SW480 (cell line): ENCODE data around the gene TCF15.
"Not testable (repeated sequence)": the region's sequence is repeated elsewhere in the genome, so short reads cannot be mapped to it uniquely, and the experiment has no call there.

Source experiments
- DNase-seq: peaks from one replicate; pipeline ENCODE4 v3.0.0-alpha.2; 2016; ENCODE audit warnings: low spot score

The TCF15 gene

GRCh38 chr20:642013-642397 lies 31.9 kb upstream of the TCF15 start:
- DNase-seq, result not testable (repeated sequence)

- DNase-seq, result peak; percentile 52
Measured at GRCh38 chr20:641516-641875, 31.4 kb upstream of the TCF15 start.

DNA sequence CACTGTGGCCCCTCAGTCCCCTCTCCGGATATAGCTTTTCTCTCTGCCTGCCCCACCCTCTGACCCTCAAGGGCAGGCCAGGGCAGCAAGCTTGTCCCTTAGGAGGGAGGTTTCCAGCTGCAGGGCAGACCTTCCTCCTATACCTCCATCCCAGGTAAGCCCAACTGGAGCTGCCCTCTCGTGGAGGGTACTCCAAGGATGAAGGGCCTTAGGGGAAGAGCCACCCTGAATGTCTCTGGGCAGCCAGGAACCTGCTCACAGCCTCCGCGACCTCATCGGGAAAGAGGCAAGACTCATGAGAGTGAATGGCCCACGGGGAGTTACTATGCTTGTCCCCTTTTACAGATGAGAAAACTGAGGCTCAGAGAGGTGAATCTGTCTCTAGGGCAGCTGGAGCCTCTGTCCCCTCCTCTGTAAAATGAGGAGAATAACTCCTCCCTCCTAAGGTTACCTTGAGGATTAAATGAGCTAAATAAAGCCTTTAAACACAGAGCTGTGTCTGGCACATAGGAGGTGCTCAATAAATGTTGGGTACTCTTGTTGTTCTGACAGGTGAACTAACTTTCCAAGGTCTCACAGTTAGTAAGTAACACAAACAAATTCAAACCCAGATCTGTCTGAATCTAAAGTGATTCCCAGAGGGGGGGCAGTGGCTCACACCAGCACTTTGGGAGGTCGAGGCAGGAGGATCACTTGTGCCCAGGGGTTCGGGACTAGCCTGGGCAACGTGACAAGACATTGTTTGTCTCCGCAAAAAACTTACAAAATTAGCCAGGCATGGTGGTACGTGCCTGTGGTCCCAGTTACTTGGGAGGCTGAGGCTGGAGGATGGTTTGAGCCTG lies 30.8 kb upstream of the TCF15 start:
- no peak for DNase-seq

GRCh38 chr20:638579-638978 lies 28.5 kb upstream of the TCF15 start:
- no peak for DNase-seq

GRCh38 chr20:637559-637958 lies 27.4 kb upstream of the TCF15 start:
- DNase-seq, result no peak

DNA sequence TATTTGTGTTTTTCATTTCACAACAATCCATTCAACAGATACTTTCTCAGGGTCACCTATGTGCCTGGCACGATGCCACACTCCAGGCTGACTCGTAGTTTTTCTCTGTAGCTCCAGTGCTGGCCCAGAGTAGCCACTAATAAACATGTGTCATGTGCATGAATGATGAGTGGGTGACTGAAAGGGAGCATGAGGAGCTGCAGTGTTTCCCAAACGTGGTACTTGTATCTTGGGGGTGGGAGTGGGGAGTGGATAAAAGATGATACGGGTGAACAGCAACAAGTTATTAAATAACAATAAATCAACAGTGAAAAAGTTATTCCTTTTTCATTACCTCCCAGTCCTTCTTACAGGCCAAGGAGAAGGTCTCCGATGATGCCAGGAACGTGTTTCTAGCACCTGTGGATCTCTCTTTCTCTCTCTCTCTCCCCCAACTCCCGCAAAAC lies 25.8 kb upstream of the TCF15 start:
- no peak for DNase-seq

DNA sequence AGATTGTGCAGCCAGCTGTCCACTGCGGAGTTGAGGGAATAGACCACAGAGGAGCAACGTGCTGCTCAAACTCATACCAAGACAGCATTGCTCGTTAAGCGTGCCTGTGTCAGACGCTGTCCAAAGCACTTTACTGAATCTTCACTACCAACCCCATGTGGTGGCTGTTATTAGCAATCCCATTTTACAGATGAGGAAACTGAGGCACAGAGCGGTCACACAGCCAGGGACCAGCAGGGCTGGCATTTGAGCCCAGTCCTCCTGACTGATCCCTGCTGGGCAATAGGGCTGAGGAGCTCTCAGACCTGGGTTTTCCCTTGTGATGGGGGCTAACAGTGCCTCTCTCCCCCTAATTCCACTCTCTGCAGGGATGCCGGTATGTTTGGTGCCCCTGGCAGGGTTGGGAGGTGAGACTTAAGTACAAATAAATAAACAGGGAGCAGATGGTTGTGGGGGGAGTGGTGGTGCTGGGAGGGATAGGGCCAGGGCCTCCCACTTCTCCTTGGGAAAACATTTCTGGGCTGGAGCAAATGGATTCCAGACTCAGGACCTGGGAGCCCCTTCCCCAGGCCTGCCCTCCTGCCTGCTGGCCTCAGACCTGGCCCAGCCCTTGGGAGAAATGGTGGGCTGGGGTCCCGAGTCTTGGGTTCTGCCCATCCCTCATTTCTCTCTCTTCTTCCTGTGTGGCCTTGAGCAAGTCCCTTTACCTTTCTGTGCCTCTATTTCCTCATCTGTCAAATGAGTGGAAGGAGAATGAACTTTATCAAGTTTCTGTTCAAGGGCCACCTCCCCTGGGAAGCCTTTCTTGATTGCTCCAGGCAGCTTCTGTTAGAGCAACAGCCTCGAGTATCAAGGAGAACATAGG lies 25.2 kb upstream of the TCF15 start:
- DNase-seq, result no peak

- no peak for DNase-seq
Measured at GRCh38 chr20:634148-634925, 24.2 kb upstream of the TCF15 start.

- no peak for DNase-seq
Measured at GRCh38 chr20:631101-631500, 21.0 kb upstream of the TCF15 start.

DNA sequence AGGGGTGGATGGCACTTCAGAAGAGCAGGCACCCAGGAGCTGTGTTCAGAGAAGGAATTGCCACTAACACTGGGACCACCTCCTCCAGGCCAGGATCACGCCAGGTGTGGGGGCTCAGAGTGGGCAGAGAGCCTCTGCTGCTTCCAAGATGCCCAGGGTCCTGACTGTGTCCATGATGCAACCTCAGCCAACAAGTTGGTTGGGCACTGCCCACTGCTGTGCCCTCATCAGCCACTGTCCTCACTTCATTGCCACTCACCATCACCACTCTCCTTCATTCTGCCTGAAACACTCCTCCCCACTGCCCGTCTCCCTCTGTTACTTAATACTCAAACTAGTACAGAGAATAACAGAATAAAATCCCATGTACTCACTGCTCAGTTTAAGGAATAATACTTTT lies 16.5 kb upstream of the TCF15 start:
- DNase-seq, result no peak

DNA sequence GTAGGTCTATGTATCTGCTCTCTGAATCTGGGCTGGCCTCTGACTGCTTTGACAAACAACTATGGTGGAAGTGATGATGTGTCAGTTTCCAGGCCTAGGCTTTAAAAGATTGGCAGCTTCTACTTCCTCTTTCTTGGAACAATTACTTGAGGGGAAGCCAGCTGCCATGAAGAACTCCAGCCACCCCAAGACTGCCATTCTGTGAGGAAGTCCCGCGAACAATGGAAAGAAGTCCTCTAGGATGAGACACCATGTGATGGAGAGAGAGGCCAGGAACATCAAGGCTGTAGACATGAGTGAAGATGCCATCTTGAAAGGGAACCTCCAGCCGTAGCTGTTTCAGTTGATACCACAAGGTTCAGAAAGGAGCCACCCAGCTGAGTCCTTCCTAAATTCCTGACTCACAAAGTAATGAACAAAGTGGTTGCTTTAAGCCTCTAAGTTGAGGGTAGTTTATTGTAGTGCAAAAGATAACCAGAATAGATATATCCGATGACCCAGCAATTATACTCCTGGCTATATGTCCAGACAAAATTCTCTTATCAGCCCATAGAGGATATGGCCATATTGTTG lies 15.3 kb upstream of the TCF15 start:
- no peak for DNase-seq

DNA sequence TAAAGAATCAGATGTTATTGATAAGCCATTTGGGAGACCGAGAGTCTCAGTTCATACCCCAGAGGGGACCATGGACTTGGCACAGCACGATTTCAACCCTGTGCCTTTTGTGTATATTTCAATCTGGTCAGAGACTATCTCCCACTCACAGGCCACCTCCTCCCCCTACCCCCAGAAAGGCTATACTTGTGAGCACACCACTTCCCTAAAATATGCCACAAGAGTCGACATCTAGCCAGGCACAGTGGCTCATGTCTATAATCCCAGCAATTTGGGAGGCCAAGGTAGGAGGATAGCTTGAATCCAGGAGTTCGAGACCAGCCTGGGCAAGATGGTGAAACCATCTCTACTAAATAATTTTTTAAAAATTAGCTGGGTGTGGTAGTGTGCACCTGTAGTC lies 13.6 kb upstream of the TCF15 start:
- no peak for DNase-seq

DNA sequence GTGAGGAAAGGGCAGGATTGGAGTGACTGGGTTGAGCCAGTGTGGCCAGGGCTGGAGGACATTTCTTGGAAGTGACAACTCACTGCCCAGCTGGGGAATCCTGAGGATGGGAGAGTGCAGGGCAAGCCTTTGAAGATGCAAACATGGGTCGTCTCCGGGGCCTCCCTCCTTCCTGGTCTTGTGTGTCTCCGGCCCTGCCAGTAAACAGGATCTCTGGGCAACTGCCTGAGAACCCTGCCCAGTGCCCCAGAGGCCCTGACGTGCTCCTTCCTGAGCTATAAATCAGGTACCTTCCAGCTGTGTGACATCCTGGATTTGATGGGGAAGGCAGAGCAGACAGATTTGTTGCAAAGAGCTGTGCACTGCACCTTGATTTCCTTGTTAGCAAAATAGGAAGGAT lies 12.9 kb upstream of the TCF15 start:
- DNase-seq, result no peak

- DNase-seq, result no peak
Measured at GRCh38 chr20:622161-622560, 12.1 kb upstream of the TCF15 start.

- no peak for DNase-seq
Measured at GRCh38 chr20:621125-621756, 11.1 kb upstream of the TCF15 start.

DNA sequence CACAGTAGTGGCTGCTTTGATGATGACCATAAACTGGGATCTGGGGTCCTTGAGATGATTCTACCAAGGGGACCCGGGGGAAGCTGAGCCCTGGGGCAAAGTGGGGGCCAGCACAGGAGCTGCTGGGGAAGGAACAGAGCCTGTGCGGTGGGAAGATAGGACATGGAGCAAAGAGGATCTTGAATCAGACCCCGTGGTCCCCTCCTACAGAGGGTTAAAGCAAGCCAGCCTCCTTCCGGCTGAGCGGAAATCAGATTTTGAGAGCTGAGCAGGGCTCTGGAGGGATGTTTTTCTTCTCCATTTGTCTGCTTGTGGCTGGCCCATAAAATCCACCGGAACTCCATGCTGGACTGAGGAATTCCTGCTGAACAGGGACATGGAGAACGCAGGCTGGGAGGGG lies 10.1 kb upstream of the TCF15 start:
- no peak for DNase-seq

- peak; percentile 44 for DNase-seq
Measured at GRCh38 chr20:618980-619379, 8.9 kb upstream of the TCF15 start.

DNA sequence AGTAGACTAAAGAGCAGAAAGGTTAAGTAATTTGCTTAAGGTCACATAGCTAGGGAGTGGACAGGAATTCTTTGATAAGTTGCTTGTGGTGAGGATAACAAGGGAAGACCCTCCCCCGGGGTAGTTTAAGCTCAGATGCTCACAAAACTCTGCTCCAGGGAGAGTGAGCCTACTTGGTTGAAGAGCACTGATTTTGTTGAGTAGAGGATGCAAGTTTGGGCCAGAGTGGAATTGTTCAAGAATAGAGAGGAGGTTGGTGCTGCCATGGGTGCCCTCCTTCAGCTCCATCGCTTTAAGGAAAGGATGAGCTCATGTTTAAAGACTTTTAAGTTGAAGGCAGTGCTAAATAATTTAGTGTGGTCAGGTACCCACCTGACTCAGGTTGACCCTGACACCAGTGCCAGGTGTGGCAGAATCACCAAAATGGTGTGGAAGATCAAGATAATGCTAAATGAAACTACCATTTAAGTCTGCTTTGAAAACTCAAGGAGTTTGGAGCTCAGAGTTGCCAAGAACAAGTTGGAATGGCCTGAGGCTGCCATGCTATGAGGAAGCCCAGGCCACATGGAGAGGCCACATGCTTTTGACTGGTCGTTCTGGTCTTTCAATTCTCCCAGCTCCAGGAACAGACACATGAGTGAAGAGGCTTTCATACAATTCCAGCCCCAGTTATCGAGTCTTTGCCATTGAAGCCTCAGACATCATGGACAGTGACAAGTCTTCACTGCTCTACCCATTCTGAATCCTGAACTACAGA lies 8.0 kb upstream of the TCF15 start:
- DNase-seq, result no peak

GRCh38 chr20:615514-615913 lies 5.4 kb upstream of the TCF15 start:
- DNase-seq, result no peak

GRCh38 chr20:611843-612185 lies 1.7 kb upstream of the TCF15 start:
- no peak for DNase-seq
